ENCODE measurements around the gene LHFPL6. TPM values are rescaled to one million over a fixed set of nuclear protein-coding genes. Genes with fewer than 3 reads are reported as not detected.

Gene LHFPL6
- total and polyA plus RNA-seq, 9 of the 15 experiments (the other 6 are each of a cell fraction or from before 2014, with no cell fraction given) = 0.18 TPM; not detected in 8

GRCh38 chr13:39330504-39330903, 272.5 kb downstream of the LHFPL6 start:
- Histone ChIP-seq H3K9me1 (ENCODE audit: control insufficient read depth, insufficient read depth, low read length) (no peaks in the 10 kb centered on the region), H3K36me3 (ENCODE audit: control insufficient read depth, insufficient read depth, low read length) (no peaks in the 10 kb centered on the region), H2AFZ (ENCODE audit: low read depth, low read length) (no peak overlapping the region), H3K79me2 (ENCODE audit: control insufficient read depth, insufficient read depth, low read length) (no peaks in the 10 kb centered on the region), H3K4me3 (no peak overlapping the region), H3K27me3 (ENCODE audit: control insufficient read depth in 2 of 2, insufficient read depth in 2 of 2, low read length in 2 of 2) (no peaks in the 10 kb centered on the region), H4K20me1 (replicated peaks; ENCODE audit: control insufficient read depth, insufficient read depth, low read length) (no peaks in the 10 kb centered on the region), H3K4me1 (replicated peaks in 1 of 2; ENCODE audit: control insufficient read depth in 2 of 2, insufficient read depth in 2 of 2, low read length in 2 of 2) (no peaks in the 10 kb centered on the region), H3K27ac (ENCODE audit: extremely low read depth, low read depth, low read length) (no peak overlapping the region), H3K4me2 (ENCODE audit: insufficient read depth, low read length) (no peak overlapping the region), H3K9ac (ENCODE audit: insufficient read depth in 1 of 2, low read depth in 2 of 2, low read length in 2 of 2) (no peak overlapping the region), H3K9me3 (replicated peaks; ENCODE audit: control insufficient read depth, insufficient read depth, low read depth, low read length) (no peaks in the 10 kb centered on the region)
- in situ Hi-C loops (cut with MboI) (no loop called here), intact Hi-C loops (cut with micrococcal nuclease) (no loop called here)
- BruUV-seq (replicated peaks) = no TSS peak
- DNase-seq (ENCODE audit: extremely low read depth in 1 of 4, low spot score in 3 of 4) = no peak
- no peak for FAIRE-seq
- no peak for TF ChIP-seq CBX2 (IDR thresholded peaks at IDR 0.05; ENCODE audit: insufficient read depth, low read length, poor library complexity, severe bottlenecking)
- TF ChIP-seq SMAD3 (CRISPR knock-in tag; conservative IDR thresholded peaks at IDR 0.05) = no peak
- TF ChIP-seq, protein P1, sequence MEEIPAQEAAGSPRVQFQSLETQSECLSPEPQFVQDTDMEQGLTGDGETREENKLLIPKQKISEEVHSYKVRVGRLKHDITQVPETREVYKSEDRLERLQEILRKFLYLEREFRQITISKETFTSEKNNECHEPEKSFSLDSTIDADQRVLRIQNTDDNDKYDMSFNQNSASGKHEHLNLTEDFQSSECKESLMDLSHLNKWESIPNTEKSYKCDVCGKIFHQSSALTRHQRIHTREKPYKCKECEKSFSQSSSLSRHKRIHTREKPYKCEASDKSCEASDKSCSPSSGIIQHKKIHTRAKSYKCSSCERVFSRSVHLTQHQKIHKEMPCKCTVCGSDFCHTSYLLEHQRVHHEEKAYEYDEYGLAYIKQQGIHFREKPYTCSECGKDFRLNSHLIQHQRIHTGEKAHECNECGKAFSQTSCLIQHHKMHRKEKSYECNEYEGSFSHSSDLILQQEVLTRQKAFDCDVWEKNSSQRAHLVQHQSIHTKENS (CRISPR knock-in tag; IDR thresholded peaks at IDR 0.05) = no peak
- no peak for TF ChIP-seq KHSRP (IDR thresholded peaks at IDR 0.05)
- TF ChIP-seq, protein P2, sequence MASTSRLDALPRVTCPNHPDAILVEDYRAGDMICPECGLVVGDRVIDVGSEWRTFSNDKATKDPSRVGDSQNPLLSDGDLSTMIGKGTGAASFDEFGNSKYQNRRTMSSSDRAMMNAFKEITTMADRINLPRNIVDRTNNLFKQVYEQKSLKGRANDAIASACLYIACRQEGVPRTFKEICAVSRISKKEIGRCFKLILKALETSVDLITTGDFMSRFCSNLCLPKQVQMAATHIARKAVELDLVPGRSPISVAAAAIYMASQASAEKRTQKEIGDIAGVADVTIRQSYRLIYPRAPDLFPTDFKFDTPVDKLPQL (IDR thresholded peaks at IDR 0.05; ENCODE audit: extremely low read depth, insufficient read length) = no peak
- ATAC-seq = no peak
- CTCF ChIA-PET (ENCODE audit: low intra/inter-chr PET ratio) = no interaction called here
- POLR2A ChIA-PET = no interaction called here
- 0% methylated on average over 2 of the region's 2 CpGs for WGBS (ENCODE audit: insufficient coverage, low coverage, missing lambda C conversion rate)
